A673 (cell line): ENCODE data around the gene ARL8A. TPM values are rescaled to one million over a fixed set of nuclear protein-coding genes. Genes with fewer than 3 reads are reported as not detected.

Experiments used
- BruUV-seq: library from RNA; stranded (reverse); fragments of 400-500 nt; replicated peaks from 2 replicates; lab custom pipeline; 2021; lab: Mats Ljungman, UMichigan
- CTCF ChIA-PET: fragments of 300-600 bp; sonication (Branson Sonifier 250); formaldehyde crosslinking; loops from one replicate; lab custom pipeline; 2022; ENCODE audit warnings: antibody characterized with exemption; lab: Charles Lee
- POLR2A ChIA-PET: fragments of 300-600 bp; sonication (Branson Sonifier 250); formaldehyde crosslinking; loops from one replicate; lab custom pipeline; 2022; ENCODE audit warnings: antibody characterized with exemption; ENCODE audit not compliant: low non-redundant PET; lab: Charles Lee
- DNase-seq: peaks from one replicate; pipeline ENCODE4 v3.0.0-alpha.2; 2015; ENCODE audit warnings: low spot score
- H3K27ac ChIP-seq: fragments of 200-600 bp; sonication (generic); 2 replicates; pipeline ENCODE4 v1.5.1; 2016; ENCODE audit warnings: mixed run types, low read depth, mild to moderate bottlenecking, mixed read lengths, antibody characterized with exemption, low read length; ENCODE audit not compliant: poor library complexity, severe bottlenecking
- H3K27me3 ChIP-seq: fragments of 200-600 bp; sonication (generic); replicated peaks from 2 replicates; pipeline ENCODE4 v1.6.1; 2017; ENCODE audit warnings: mixed run types, low read depth, mild to moderate bottlenecking, mixed read lengths, antibody characterized with exemption, low read length; ENCODE audit not compliant: insufficient read depth, poor library complexity
- H3K36me3 ChIP-seq: fragments of 200-600 bp; sonication (generic); 2 replicates; pipeline ENCODE4 v1.6.1; 2016; ENCODE audit warnings: mixed run types, mild to moderate bottlenecking, mixed read lengths, antibody characterized with exemption, low read length; ENCODE audit not compliant: insufficient read depth, poor library complexity, severe bottlenecking
- H3K4me1 ChIP-seq: fragments of 200-600 bp; sonication (generic); 2 replicates; pipeline ENCODE4 v1.6.1; 2017; ENCODE audit warnings: mixed run types, mild to moderate bottlenecking, mixed read lengths, antibody characterized with exemption, low read length; ENCODE audit not compliant: insufficient read depth, poor library complexity, severe bottlenecking
- H3K4me3 ChIP-seq: fragments of 200-600 bp; sonication (generic); 2 replicates; pipeline ENCODE4 v1.5.1; 2016; ENCODE audit warnings: low read depth, mixed run types, mild to moderate bottlenecking, mixed read lengths, low read length; ENCODE audit not compliant: poor library complexity, severe bottlenecking
- H3K9me3 ChIP-seq: fragments of 200-600 bp; sonication (generic); 2 replicates; pipeline ENCODE4 v1.6.1; 2016; ENCODE audit warnings: mixed run types, low read depth, mild to moderate bottlenecking, mixed read lengths, antibody characterized with exemption, low read length; ENCODE audit not compliant: poor library complexity, severe bottlenecking
- CTCF ChIP-seq: fragments of 300-800, 200-600 bp; sonication (generic); conservative IDR thresholded peaks from 2 replicates; pipeline ENCODE4 v1.5.1; 2017; ENCODE audit warnings: low read depth, mild to moderate bottlenecking, antibody characterized with exemption, low read length, moderate library complexity, mixed read lengths
- EZH2 ChIP-seq: fragments of 200-600 bp; sonication (generic); IDR thresholded peaks from 2 replicates; pipeline ENCODE4 v1.6.1; 2017; ENCODE audit warnings: borderline replicate concordance, low read depth, mild to moderate bottlenecking, mixed read lengths, antibody characterized with exemption, low read length; ENCODE audit not compliant: poor library complexity, severe bottlenecking
- intact Hi-C: fragments of 100-400 bp; cut with micrococcal nuclease; formaldehyde crosslinking; loops from one replicate; pipeline ENCODE4 v1.10.0; 2022; ENCODE audit not compliant: unreplicated experiment
- total RNA-seq: library from RNA; stranded (reverse); gene quantifications from 2 replicates; pipeline ENCODE4 v1.2.3, GENCODE V29; 2021

The ARL8A gene
- total RNA-seq, 1 experiment from 2014 or later, result 41.9 TPM

- intact Hi-C loops, result no loop called here
- Histone ChIP-seq H3K27me3 (no peaks in the 10 kb centered on the region), H3K4me3 (no peak overlapping the region), H3K27ac (no peak overlapping the region), H3K9me3 (no peaks in the 10 kb centered on the region), H3K36me3 (no peaks in the 10 kb centered on the region), H3K4me1 (no peaks in the 10 kb centered on the region)
- no TSS peak for BruUV-seq
- CTCF ChIA-PET, result no interaction called here
- POLR2A ChIA-PET, result no interaction called here
- no peak for DNase-seq
- TF ChIP-seq EZH2 (no peak), CTCF (no peak)
These were observed 57.8 kb downstream of the ARL8A start for GRCh38 chr1:202086579-202087350.

GRCh38 chr1:202085682-202086373, 58.7 kb downstream of the ARL8A start:
- no peak overlapping the region for H3K27ac ChIP-seq
- no peaks in the 10 kb centered on the region for H3K27me3 ChIP-seq
- no peak for DNase-seq
- POLR2A ChIA-PET, result no interaction called here
- intact Hi-C loops, result no loop called here
- CTCF ChIA-PET, result no interaction called here
- no peak overlapping the region for H3K4me3 ChIP-seq
- H3K36me3 ChIP-seq, result no peaks in the 10 kb centered on the region
- no peaks in the 10 kb centered on the region for H3K4me1 ChIP-seq
- H3K9me3 ChIP-seq, result no peaks in the 10 kb centered on the region
- BruUV-seq, result no TSS peak
- TF ChIP-seq CTCF (no peak), EZH2 (no peak)

GRCh38 chr1:202084791-202085681, 59.5 kb downstream of the ARL8A start:
- Histone ChIP-seq H3K4me3 (no peak overlapping the region), H3K27me3 (no peaks in the 10 kb centered on the region), H3K27ac (no peak overlapping the region), H3K36me3 (no peaks in the 10 kb centered on the region), H3K9me3 (no peaks in the 10 kb centered on the region), H3K4me1 (no peaks in the 10 kb centered on the region)
- ChIA-PET POLR2A (no interaction called here), CTCF (no interaction called here)
- intact Hi-C loops, result no loop called here
- no peak for TF ChIP-seq EZH2
- TF ChIP-seq CTCF, result no peak
- no peak for DNase-seq
- no TSS peak for BruUV-seq
